ENCODE measurements around the gene COMMD4.

Gene COMMD4

GRCh38 chr15:75359537-75360250 lies 23.8 kb downstream of the COMMD4 start:
- no peak for DNase-seq (ENCODE audit: low read depth)
- no peak for TF ChIP-seq CTCF (IDR thresholded peaks at IDR 0.05; ENCODE audit: low read length, missing control alignments)
- no peak overlapping the region for H3K4me3 ChIP-seq (replicated peaks; ENCODE audit: low read depth, low read length)

- no peak for DNase-seq (ENCODE audit: low read depth)
- H3K4me3 ChIP-seq (replicated peaks; ENCODE audit: low read depth, low read length) = no peak overlapping the region
- TF ChIP-seq CTCF (IDR thresholded peaks at IDR 0.05; ENCODE audit: low read length, missing control alignments) = no peak
Observed at GRCh38 chr15:75360391-75360790, 24.5 kb downstream of the COMMD4 start.

- DNase-seq (ENCODE audit: low read depth) = no peak
- TF ChIP-seq CTCF (IDR thresholded peaks at IDR 0.05; ENCODE audit: low read length, missing control alignments) = no peak
- H3K4me3 ChIP-seq (replicated peaks; ENCODE audit: low read depth, low read length) = no peak overlapping the region
Observed at GRCh38 chr15:75360856-75361255, 25.0 kb downstream of the COMMD4 start.

- no peak for DNase-seq (ENCODE audit: low read depth)
- TF ChIP-seq CTCF (IDR thresholded peaks at IDR 0.05; ENCODE audit: low read length, missing control alignments) = no peak
- H3K4me3 ChIP-seq (replicated peaks; ENCODE audit: low read depth, low read length) = no peak overlapping the region
Observed at GRCh38 chr15:75361361-75361988, 25.6 kb downstream of the COMMD4 start.

- TF ChIP-seq CTCF (IDR thresholded peaks at IDR 0.05; ENCODE audit: low read length, missing control alignments) = no peak
- DNase-seq (ENCODE audit: low read depth) = no peak
- no peak overlapping the region for H3K4me3 ChIP-seq (replicated peaks; ENCODE audit: low read depth, low read length)
Observed at GRCh38 chr15:75361989-75362641, 26.3 kb downstream of the COMMD4 start.

GRCh38 chr15:75362642-75363249 lies 26.9 kb downstream of the COMMD4 start:
- no peak overlapping the region for H3K4me3 ChIP-seq (replicated peaks; ENCODE audit: low read depth, low read length)
- TF ChIP-seq CTCF (IDR thresholded peaks at IDR 0.05; ENCODE audit: low read length, missing control alignments) = no peak
- no peak for DNase-seq (ENCODE audit: low read depth)
